GM04504 (cell line): ENCODE measurements around the gene PI4KA.
"Not testable (repeated sequence)": the region's sequence is repeated elsewhere in the genome, so short reads cannot be mapped to it uniquely, and the experiment has no call there.

Experiments used
- DNase-seq: peaks from one replicate; pipeline ENCODE4 v3.0.0-alpha.2; 2012; ENCODE audit warnings: low read depth

Gene PI4KA

GRCh38 chr22:20721409-20722218 lies 137.0 kb downstream of the PI4KA start:
- DNase-seq: no peak

GRCh38 chr22:20720692-20721408 lies 137.8 kb downstream of the PI4KA start:
- no peak for DNase-seq

GRCh38 chr22:20718727-20719126 lies 139.9 kb downstream of the PI4KA start:
- DNase-seq: not testable (repeated sequence)

GRCh38 chr22:20717981-20718380 lies 140.6 kb downstream of the PI4KA start:
- not testable (repeated sequence) for DNase-seq

- DNase-seq: not testable (repeated sequence)
Measured at GRCh38 chr22:20717213-20717866, 141.3 kb downstream of the PI4KA start.

GRCh38 chr22:20713116-20713515 lies 145.5 kb downstream of the PI4KA start:
- not testable (repeated sequence) for DNase-seq

- not testable (repeated sequence) for DNase-seq
Measured at GRCh38 chr22:20709966-20710365, 148.6 kb downstream of the PI4KA start.

- not testable (repeated sequence) for DNase-seq
Measured at GRCh38 chr22:20707549-20708118, 151.0 kb downstream of the PI4KA start.

GRCh38 chr22:20703816-20704609 lies 154.6 kb downstream of the PI4KA start:
- DNase-seq: not testable (repeated sequence)

GRCh38 chr22:20703414-20703806 lies 155.2 kb downstream of the PI4KA start:
- DNase-seq: not testable (repeated sequence)

GRCh38 chr22:20702546-20703413 lies 155.8 kb downstream of the PI4KA start:
- peak; percentile 81 for DNase-seq

- DNase-seq: not testable (repeated sequence)
Measured at GRCh38 chr22:20702175-20702545, 156.5 kb downstream of the PI4KA start.

- not testable (repeated sequence) for DNase-seq
Measured at GRCh38 chr22:20701680-20702136, 156.9 kb downstream of the PI4KA start.

GRCh38 chr22:20700347-20700746 lies 158.3 kb downstream of the PI4KA start:
- not testable (repeated sequence) for DNase-seq

GRCh38 chr22:20699856-20700255 lies 158.8 kb downstream of the PI4KA start:
- DNase-seq: not testable (repeated sequence)

- DNase-seq: peak; percentile 64
Measured at GRCh38 chr22:20697481-20698113, 161.0 kb downstream of the PI4KA start.

- not testable (repeated sequence) for DNase-seq
Measured at GRCh38 chr22:20696056-20696455, 162.6 kb downstream of the PI4KA start.

GRCh38 chr22:20695205-20695604 lies 163.4 kb downstream of the PI4KA start:
- not testable (repeated sequence) for DNase-seq

- DNase-seq: not testable (repeated sequence)
Measured at GRCh38 chr22:20694256-20694655, 164.4 kb downstream of the PI4KA start.

- not testable (repeated sequence) for DNase-seq
Measured at GRCh38 chr22:20692926-20693325, 165.7 kb downstream of the PI4KA start.
